Rectal smooth muscle tissue (tissue), 1 donor: Measurements from ENCODE around the gene POM121L2.

ENCODE experiments used
- H3K27ac ChIP-seq: one replicate; pipeline ENCODE4 v1.7.0; 2013; ENCODE audit warnings: low read depth, low read length, inconsistent platforms
- H3K27me3 ChIP-seq: one replicate; pipeline ENCODE4 v1.7.0; 2013; ENCODE audit warnings: low read length; ENCODE audit not compliant: control insufficient read depth, insufficient read depth
- H3K36me3 ChIP-seq: one replicate; pipeline ENCODE4 v1.7.0; 2013; ENCODE audit warnings: low read length; ENCODE audit not compliant: control insufficient read depth, insufficient read depth
- H3K4me1 ChIP-seq: one replicate; pipeline ENCODE4 v1.7.0; 2013; ENCODE audit warnings: low read length; ENCODE audit not compliant: control insufficient read depth, insufficient read depth
- H3K4me3 ChIP-seq: one replicate; pipeline ENCODE4 v1.7.0; 2013; ENCODE audit warnings: low read length
- H3K9ac ChIP-seq: one replicate; pipeline ENCODE4 v1.7.0; 2013; ENCODE audit warnings: low read length

POM121L2 gene

DNA sequence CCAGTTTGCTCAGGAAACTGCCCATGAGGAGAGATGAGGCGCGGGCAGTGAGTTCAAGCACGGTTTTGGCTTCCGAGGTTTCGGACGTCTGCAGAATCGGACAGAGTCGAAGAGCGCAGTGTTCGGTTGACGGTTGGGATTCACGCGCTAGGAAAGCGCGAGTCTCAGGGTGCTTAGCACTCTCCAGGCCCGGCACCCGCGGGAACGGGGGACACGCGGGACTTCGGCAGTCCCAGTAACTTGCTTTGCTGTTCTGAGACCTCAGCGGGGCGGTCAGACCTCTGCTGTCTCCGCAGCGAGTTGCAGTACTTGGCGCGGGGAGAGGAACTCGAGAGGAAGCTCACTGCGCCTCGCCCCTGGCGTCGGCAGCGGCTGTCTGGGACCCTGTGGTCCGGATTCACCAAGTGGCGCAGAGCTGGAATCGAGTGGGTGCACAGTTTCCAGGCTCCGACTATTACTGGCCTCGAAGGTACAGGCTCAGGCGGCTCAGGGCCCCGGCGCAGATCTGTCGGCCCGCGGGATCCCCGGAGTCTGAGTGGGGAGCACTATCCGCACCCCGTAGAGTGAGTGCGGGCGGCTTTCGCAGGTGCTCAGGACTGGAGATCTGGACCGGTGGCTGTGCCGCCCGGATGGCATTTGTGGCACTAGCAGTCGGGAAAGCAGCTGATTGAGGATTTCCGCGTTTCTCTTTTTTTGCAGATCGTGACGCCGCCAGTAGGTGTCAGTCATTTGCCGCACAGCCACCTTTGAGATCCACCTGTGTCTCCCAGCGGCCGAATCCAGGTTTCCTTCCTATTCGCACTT is at the start of gene POM121L2:
POM121L2 (minus strand) TSS at position 128 of the 804 bp plus-strand sequence; CDS start at position 25, 103 bp downstream.
- peak within 1 kb of the TSS; percentile 75 for H3K4me3 ChIP-seq
- no peak within 1 kb of the TSS for H3K27ac ChIP-seq
- peak within 1 kb of the TSS; percentile 27 for H3K9ac ChIP-seq
- no peaks in the 10 kb centered on the region for H3K36me3 ChIP-seq
- H3K4me1 ChIP-seq = no peaks in the 10 kb centered on the region
- peaks cover 8% of the 10 kb centered on the region for H3K27me3 ChIP-seq

DNA sequence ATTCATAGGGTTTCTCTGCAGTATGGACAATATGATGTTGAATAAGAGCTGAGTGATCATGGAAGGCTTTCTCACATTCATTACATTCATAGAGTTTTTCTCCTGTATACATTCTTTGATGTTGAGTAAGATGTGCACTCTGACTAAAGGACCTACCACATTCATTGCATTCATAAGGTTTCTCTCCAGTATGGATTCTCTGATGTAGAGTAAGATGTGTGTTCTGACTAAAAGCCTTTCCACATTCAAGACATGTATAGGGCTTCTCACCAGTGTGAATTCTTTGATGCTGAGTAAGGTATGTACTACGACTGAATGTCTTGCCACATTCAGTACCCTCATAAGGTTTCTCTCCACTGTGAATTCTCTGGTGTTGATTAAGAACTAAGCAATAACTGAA is 47.2 kb upstream of the POM121L2 start:
- Histone ChIP-seq H3K4me3 (no peak overlapping the region), H3K4me1 (no peaks in the 10 kb centered on the region), H3K9ac (no peak overlapping the region), H3K27me3 (no peaks in the 10 kb centered on the region), H3K27ac (no peak overlapping the region), H3K36me3 (peaks cover 2% of the 10 kb centered on the region)

DNA sequence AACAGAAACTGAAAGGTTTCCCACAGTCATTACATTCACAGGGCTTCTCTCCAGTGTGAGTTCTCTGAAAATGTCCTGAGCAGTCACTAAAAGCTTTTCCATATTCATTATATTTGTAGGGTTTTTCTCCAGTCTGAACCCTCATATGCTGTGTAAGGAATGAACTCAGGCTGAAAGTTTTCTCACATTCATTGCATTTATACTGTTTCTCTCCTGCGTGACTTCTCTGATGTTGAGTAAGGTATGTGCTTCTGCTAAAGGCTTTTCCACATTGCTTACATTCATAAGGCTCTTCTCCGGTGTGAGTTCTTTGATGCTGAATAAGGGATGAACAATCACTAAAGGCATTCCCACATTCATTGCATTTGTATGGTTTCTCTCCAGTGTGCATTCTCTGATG is 46.7 kb upstream of the POM121L2 start:
- H3K36me3 ChIP-seq = peaks cover 2% of the 10 kb centered on the region
- H3K27me3 ChIP-seq = no peaks in the 10 kb centered on the region
- no peaks in the 10 kb centered on the region for H3K4me1 ChIP-seq
- no peak overlapping the region for H3K27ac ChIP-seq
- H3K4me3 ChIP-seq = no peak overlapping the region
- no peak overlapping the region for H3K9ac ChIP-seq

DNA sequence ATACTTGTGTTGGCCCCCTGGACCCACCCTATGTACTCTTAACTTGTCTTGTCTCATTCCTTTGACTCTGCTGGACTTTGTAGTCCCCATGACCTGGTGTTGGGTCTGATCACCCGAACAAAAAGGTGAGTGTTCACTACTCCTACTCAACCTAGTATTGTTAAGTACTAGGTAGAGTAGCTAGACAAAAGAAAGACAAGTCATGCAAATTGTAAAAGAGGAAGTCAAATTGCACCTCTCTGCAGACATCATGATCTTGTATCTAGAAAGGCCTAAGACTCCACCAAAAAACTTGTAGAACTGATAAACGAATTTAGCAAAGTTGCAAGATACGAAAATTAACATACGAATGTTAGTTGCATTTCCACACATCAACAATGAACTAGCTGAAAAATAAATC is 40.8 kb upstream of the POM121L2 start:
- H3K36me3 ChIP-seq = no peaks in the 10 kb centered on the region
- no peaks in the 10 kb centered on the region for H3K4me1 ChIP-seq
- H3K4me3 ChIP-seq = no peak overlapping the region
- H3K9ac ChIP-seq = no peak overlapping the region
- H3K27ac ChIP-seq = no peak overlapping the region
- no peaks in the 10 kb centered on the region for H3K27me3 ChIP-seq

DNA sequence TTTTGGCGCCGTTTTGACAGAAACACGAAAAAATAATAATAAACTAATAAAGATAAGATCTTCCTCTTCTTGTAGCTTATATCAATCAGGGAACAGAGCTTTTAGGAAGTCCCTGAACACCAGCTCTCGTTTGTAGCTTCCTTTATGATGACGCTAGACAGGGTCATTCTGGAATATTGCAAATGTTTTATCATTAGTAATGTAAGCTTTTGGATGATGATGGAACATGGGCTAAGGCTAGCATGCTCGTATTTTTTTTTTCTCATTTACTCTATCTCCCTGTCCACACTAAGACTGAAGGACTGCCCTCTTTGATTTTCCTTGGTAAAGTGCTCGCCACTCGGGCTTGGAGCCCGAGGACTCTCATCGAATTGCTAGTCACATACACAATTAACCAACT is 22.1 kb upstream of the POM121L2 start:
- Histone ChIP-seq H3K4me3 (no peak overlapping the region), H3K9ac (no peak overlapping the region), H3K27me3 (no peaks in the 10 kb centered on the region), H3K4me1 (no peaks in the 10 kb centered on the region), H3K27ac (no peak overlapping the region), H3K36me3 (no peaks in the 10 kb centered on the region)

DNA sequence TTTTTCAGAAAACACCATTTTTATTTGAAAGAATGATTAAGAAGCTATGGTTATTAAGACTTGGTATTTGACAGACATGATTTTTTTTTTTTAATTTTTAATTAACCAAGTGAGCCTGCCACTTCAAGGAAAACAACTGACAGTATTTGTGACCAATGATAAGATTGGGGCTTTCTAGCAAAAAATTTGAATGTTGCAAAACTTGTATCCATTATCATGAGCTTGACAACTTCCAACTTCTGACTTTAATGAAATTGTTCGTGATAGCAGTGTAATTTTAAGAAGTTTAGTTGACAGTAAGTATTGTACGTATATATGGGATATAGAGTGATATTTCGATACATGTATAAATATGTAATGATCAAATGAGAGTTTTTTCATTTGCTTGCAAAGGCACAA is 21.6 kb upstream of the POM121L2 start:
- H3K36me3 ChIP-seq = no peaks in the 10 kb centered on the region
- no peak overlapping the region for H3K9ac ChIP-seq
- H3K4me3 ChIP-seq = no peak overlapping the region
- no peaks in the 10 kb centered on the region for H3K27me3 ChIP-seq
- no peak overlapping the region for H3K27ac ChIP-seq
- no peaks in the 10 kb centered on the region for H3K4me1 ChIP-seq

DNA sequence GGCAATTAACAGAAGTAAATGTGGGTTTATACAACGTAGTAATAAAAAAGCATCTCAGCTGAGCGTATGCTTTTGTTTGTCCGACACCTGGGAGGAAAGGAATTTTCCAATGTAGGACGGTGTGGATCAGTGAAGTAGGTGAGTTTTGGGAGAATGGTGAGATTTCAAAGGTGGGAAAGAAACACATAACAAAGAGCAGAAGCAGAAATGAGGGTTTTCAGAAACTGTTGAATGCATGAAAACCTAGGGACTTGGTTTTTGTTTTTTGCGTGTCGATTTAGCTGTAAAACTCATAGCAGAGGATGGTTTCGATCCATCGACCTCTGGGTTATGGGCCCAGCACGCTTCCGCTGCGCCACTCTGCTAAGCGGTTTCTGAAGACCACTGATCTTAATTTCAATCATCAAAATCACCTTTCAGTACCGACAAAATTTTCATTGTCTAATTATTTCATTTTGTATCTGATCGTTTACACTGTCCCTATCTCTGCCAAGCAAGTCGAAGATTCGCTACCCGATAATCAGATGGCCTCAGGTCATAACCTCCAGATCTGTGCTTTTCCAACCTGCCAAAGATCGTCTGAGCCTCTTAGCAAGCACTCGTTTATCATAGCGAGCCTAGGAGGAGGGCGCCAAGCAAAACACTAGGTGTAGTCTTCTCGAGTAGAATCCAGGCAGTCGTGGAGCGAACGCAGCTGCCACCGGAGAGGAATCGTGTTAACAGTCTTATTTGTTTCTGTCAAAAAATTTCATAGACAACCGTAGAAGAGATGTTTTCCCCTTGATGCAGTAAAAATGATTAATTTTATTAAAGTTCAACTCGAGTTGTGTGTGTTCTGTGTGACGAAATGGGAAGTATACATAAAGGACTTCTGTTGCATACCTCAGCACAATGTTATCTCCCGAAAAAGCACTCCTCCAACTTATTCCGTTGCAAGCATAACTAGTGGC is 20.9 kb upstream of the POM121L2 start:
- Histone ChIP-seq H3K27ac (no peak overlapping the region), H3K9ac (no peak overlapping the region), H3K27me3 (no peaks in the 10 kb centered on the region), H3K36me3 (no peaks in the 10 kb centered on the region), H3K4me3 (no peak overlapping the region), H3K4me1 (no peaks in the 10 kb centered on the region)

DNA sequence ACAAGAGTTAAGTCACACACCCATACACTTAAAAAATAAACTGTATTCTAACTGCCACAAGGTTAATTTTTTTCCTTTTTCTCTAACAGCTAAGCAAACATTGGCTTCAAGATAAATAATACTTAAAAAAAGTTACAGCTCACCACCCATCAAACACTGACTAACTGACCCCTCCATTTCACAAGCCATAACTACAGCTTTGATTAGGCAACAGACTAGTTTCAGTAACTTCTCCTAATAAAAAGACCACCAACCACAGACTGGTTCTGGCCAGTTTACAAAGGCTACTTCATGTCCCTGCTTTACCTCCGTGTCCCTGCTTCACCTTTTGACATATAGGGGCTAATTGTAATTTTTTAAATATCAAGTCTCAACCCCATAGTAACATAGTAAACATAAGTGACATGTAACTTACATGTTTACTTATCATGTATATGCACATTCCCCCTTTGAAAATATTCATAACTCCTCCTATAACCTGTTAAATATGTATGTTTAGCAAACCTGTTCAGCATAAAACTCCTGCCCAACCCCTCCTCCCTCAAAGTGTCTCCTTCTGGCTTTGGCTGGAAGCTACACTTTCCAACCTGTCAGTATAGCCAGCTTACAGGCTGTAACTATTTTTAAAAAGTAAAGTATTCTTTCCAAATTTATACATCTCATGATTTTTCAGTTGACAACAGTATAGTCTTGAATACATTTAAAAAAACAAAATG is 15.1 kb upstream of the POM121L2 start:
- no peaks in the 10 kb centered on the region for H3K27me3 ChIP-seq
- no peaks in the 10 kb centered on the region for H3K4me1 ChIP-seq
- no peak overlapping the region for H3K4me3 ChIP-seq
- no peaks in the 10 kb centered on the region for H3K36me3 ChIP-seq
- no peak overlapping the region for H3K9ac ChIP-seq
- H3K27ac ChIP-seq = no peak overlapping the region

DNA sequence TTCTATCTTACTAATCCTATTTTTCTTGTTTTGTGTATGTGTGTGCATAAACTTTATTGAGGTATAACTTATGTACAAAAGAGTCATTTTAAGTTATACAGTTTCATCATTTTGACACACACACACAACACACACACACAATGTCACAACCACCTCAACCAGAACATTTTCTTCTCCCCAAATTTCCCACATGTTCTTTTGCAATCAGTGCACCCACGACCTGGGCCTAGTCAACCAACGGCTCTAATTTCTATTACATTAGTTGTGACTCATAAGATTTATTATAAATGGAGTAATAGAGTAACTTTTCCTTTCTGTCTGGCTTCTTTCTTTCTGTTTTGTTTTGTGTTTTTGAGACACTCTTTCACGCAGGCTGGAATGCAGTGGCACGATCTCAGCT is 9.8 kb upstream of the POM121L2 start:
- Histone ChIP-seq H3K4me1 (no peaks in the 10 kb centered on the region), H3K36me3 (no peaks in the 10 kb centered on the region)

DNA sequence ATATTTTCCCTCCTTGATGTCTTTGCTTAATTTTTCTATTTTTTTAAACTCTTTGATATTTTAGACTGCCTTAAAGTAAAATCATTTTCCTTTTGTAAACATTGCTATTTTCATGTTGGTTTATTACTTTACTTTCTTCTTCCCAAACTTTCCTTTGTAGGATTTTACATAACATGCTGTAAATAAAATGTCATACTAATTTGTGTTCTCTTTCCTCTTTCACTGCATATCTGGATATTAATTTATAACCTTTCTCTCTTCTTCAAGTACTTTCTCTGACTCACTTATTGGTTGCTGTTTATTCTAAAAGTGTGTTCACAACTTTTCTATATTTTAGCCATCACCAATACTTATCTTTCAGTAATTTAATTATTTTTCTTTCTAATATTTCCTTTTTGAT is 9.3 kb upstream of the POM121L2 start:
- no peaks in the 10 kb centered on the region for H3K27me3 ChIP-seq

More for the DNA sequence above, 9.8 kb upstream of the POM121L2 start:
- no peak overlapping the region for H3K27ac ChIP-seq
- H3K9ac ChIP-seq = no peak overlapping the region
- H3K27me3 ChIP-seq = no peaks in the 10 kb centered on the region
- no peak overlapping the region for H3K4me3 ChIP-seq

DNA sequence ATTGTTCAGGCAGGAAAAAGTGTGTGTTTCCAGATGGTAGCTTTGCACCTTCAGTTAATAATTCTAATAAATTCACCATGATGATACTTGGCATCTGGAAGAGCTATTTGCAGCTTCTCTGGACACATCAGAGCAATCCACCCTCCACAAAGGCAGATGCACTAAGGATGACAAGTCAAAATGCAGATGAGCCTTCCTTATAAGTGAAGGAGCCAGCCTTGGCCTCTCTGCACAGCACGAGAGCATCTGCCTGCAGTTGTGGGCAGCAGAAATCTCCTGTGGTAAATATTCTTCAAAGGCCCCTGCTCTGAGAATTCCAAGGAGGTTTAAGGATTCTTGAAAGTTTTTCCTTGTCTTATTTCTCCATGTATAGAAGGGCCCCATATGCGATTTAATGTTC is 6.9 kb upstream of the POM121L2 start:
- no peak overlapping the region for H3K4me3 ChIP-seq
- no peaks in the 10 kb centered on the region for H3K27me3 ChIP-seq
- H3K27ac ChIP-seq = no peak overlapping the region
- H3K9ac ChIP-seq = no peak overlapping the region
- H3K36me3 ChIP-seq = no peaks in the 10 kb centered on the region
- H3K4me1 ChIP-seq = no peaks in the 10 kb centered on the region

More for the DNA sequence above, 9.3 kb upstream of the POM121L2 start:
- Histone ChIP-seq H3K4me1 (no peaks in the 10 kb centered on the region), H3K4me3 (no peak overlapping the region), H3K9ac (no peak overlapping the region), H3K27ac (no peak overlapping the region), H3K36me3 (no peaks in the 10 kb centered on the region)

DNA sequence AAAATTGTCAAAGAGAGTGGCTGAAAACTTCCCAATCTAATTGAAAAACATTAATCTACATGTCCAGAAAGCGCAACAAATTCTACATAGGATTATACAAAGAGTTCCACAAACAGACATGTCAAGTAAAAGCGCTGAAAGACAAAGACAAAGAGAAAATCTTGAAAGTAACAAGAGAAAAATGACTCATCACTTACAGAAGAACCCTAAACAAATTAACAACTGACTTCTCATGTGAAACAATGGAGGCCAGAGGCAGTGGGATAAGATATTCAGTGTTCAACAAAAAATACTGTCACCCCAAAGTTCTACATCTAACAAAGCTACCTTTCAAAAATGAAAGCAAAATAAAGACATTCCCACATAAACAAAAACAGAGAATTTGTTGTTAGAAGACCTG is 2.0 kb upstream of the POM121L2 start:
- Histone ChIP-seq H3K27me3 (peaks cover 6% of the 10 kb centered on the region), H3K27ac (no peak overlapping the region), H3K4me1 (no peaks in the 10 kb centered on the region), H3K9ac (no peak overlapping the region), H3K4me3 (no peak overlapping the region), H3K36me3 (no peaks in the 10 kb centered on the region)
